ENCODE data around the gene TTC13. TPM values are rescaled to one million over a fixed set of nuclear protein-coding genes. Genes with fewer than 3 reads are reported as not detected.

Gene TTC13
- total and polyA plus RNA-seq, 2 experiments from 2014 or later, result 13.0 to 14.9 TPM

DNA sequence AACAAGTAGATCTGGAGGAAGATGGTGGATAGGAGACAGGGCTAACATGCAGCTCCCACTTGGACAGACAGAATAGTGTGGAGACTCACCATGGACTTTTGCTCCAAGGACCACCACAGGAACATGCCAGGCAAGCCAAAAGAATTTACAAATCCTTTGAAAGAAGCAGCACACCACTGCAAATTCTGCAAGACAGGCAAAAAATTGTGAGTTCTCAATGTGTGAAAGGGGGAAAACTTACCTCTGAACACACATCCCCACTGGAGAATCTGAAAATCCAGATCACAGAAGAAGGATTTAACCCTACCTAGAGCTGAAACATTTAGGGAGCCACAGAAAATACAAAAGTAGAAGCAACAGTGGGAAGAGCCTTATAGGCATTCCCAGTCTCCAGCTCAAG is 23.2 kb upstream of the TTC13 start:
- Histone ChIP-seq H4K20me1 (ENCODE audit: insufficient read depth, poor library complexity, severe bottlenecking) (no peaks in the 10 kb centered on the region), H3K9me2 (replicated peaks; ENCODE audit: insufficient read depth) (no peaks in the 10 kb centered on the region), H3K27me3 (no peaks in the 10 kb centered on the region), H3K36me3 (replicated peaks; ENCODE audit: insufficient read depth, low read depth) (no peaks in the 10 kb centered on the region), H3K4me1 (ENCODE audit: insufficient read depth) (no peaks in the 10 kb centered on the region), H3K4me2 (no peak overlapping the region), H3K4me3 (no peak overlapping the region), H3K27ac (no peak overlapping the region), H3K9me3 (ENCODE audit: low read depth) (peaks cover 8% of the 10 kb centered on the region), H3K79me2 (no peaks in the 10 kb centered on the region), H2AFZ (no peak overlapping the region)
- TF ChIP-seq EZH2phosphoT487 (IDR thresholded peaks at IDR 0.05; ENCODE audit: low read depth, severe bottlenecking, unreplicated experiment), result no peak
- TF ChIP-seq, protein P1, sequence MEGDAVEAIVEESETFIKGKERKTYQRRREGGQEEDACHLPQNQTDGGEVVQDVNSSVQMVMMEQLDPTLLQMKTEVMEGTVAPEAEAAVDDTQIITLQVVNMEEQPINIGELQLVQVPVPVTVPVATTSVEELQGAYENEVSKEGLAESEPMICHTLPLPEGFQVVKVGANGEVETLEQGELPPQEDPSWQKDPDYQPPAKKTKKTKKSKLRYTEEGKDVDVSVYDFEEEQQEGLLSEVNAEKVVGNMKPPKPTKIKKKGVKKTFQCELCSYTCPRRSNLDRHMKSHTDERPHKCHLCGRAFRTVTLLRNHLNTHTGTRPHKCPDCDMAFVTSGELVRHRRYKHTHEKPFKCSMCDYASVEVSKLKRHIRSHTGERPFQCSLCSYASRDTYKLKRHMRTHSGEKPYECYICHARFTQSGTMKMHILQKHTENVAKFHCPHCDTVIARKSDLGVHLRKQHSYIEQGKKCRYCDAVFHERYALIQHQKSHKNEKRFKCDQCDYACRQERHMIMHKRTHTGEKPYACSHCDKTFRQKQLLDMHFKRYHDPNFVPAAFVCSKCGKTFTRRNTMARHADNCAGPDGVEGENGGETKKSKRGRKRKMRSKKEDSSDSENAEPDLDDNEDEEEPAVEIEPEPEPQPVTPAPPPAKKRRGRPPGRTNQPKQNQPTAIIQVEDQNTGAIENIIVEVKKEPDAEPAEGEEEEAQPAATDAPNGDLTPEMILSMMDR (IDR thresholded peaks at IDR 0.05; ENCODE audit: poor library complexity), result no peak
- DNase-seq (ENCODE audit: low spot score), result no peak

DNA sequence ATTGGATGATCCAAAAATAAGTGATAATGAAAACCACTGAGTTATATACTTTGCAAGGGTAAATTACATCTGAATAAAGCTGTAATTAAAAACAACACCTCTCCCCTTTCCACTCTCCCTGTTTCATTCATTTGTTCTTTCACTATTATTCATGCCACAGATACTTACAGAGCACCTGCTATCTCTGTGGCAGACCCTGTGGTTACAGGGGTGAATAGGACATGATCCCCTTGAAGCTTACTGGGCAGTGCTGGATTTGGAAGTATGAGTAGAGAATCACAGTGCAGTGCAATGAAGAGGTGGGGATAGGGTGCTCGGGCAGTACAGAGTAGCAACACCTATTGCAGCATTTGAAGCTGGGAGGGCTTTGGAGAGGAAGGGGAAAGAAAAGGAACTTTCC is 22.0 kb upstream of the TTC13 start:
- no peak for TF ChIP-seq EZH2 (IDR thresholded peaks at IDR 0.05; ENCODE audit: borderline replicate concordance)
- TF ChIP-seq, protein P1 (IDR thresholded peaks at IDR 0.05; ENCODE audit: poor library complexity), result no peak
- no peak for TF ChIP-seq EZH2phosphoT487 (IDR thresholded peaks at IDR 0.05; ENCODE audit: low read depth, severe bottlenecking, unreplicated experiment)
- 96% methylated on average over 1 of the region's 1 CpG for WGBS (ENCODE audit: low lambda C conversion rate, missing lambda C conversion rate)

GRCh38 chr1:231000201-231000600 is 21.5 kb upstream of the TTC13 start:
- WGBS (ENCODE audit: low lambda C conversion rate, missing lambda C conversion rate), result 94% methylated on average over 4 of the region's 4 CpGs
- Histone ChIP-seq H3K27ac (no peak overlapping the region), H4K20me1 (ENCODE audit: insufficient read depth, poor library complexity, severe bottlenecking) (no peaks in the 10 kb centered on the region), H3K36me3 (replicated peaks; ENCODE audit: insufficient read depth, low read depth) (no peaks in the 10 kb centered on the region), H3K4me2 (no peak overlapping the region), H3K79me2 (no peaks in the 10 kb centered on the region), H3K9me3 (ENCODE audit: low read depth) (peaks cover 8% of the 10 kb centered on the region), H2AFZ (no peak overlapping the region), H3K27me3 (no peaks in the 10 kb centered on the region), H3K4me1 (ENCODE audit: insufficient read depth) (no peaks in the 10 kb centered on the region), H3K9me2 (replicated peaks; ENCODE audit: insufficient read depth) (no peaks in the 10 kb centered on the region), H3K4me3 (no peak overlapping the region)
- DNase-seq (ENCODE audit: low spot score), result no peak
- TF ChIP-seq EZH2 (IDR thresholded peaks at IDR 0.05; ENCODE audit: borderline replicate concordance) (no peak), EZH2phosphoT487 (IDR thresholded peaks at IDR 0.05; ENCODE audit: low read depth, severe bottlenecking, unreplicated experiment) (no peak)
- TF ChIP-seq, protein P1 (IDR thresholded peaks at IDR 0.05; ENCODE audit: poor library complexity), result no peak

More for the DNA sequence above, 22.0 kb upstream of the TTC13 start:
- Histone ChIP-seq H3K4me1 (ENCODE audit: insufficient read depth) (no peaks in the 10 kb centered on the region), H3K4me2 (no peak overlapping the region), H3K79me2 (no peaks in the 10 kb centered on the region), H3K4me3 (no peak overlapping the region), H3K9me3 (ENCODE audit: low read depth) (peaks cover 8% of the 10 kb centered on the region), H3K27ac (no peak overlapping the region), H2AFZ (no peak overlapping the region), H3K36me3 (replicated peaks; ENCODE audit: insufficient read depth, low read depth) (no peaks in the 10 kb centered on the region), H3K27me3 (no peaks in the 10 kb centered on the region), H3K9me2 (replicated peaks; ENCODE audit: insufficient read depth) (no peaks in the 10 kb centered on the region), H4K20me1 (ENCODE audit: insufficient read depth, poor library complexity, severe bottlenecking) (no peaks in the 10 kb centered on the region)
- DNase-seq (ENCODE audit: low spot score), result no peak

- H3K4me3 ChIP-seq, result no peak overlapping the region
- H3K9me3 ChIP-seq (ENCODE audit: low read depth), result no peaks in the 10 kb centered on the region
- no peak for DNase-seq (ENCODE audit: low spot score)
- no peak overlapping the region for H3K4me2 ChIP-seq
- H2AFZ ChIP-seq, result no peak overlapping the region
- no peaks in the 10 kb centered on the region for H3K27me3 ChIP-seq
- no peak for TF ChIP-seq EZH2 (IDR thresholded peaks at IDR 0.05; ENCODE audit: borderline replicate concordance)
- H3K4me1 ChIP-seq (ENCODE audit: insufficient read depth), result no peaks in the 10 kb centered on the region
- H4K20me1 ChIP-seq (ENCODE audit: insufficient read depth, poor library complexity, severe bottlenecking), result no peaks in the 10 kb centered on the region
- WGBS (ENCODE audit: low lambda C conversion rate, missing lambda C conversion rate), result 56% methylated on average over 1 of the region's 1 CpG
- H3K79me2 ChIP-seq, result peaks cover 2% of the 10 kb centered on the region
- H3K27ac ChIP-seq, result no peak overlapping the region
- no peaks in the 10 kb centered on the region for H3K36me3 ChIP-seq (replicated peaks; ENCODE audit: insufficient read depth, low read depth)
- H3K9me2 ChIP-seq (replicated peaks; ENCODE audit: insufficient read depth), result no peaks in the 10 kb centered on the region
Observed at GRCh38 chr1:230994860-230995259, 16.2 kb upstream of the TTC13 start.
